ENCODE data around the gene CD69.

GRCh38 chr12:9782547-9783382 is 22.1 kb upstream of the CD69 start:
- TF ChIP-seq EZH2phosphoT487 (IDR thresholded peaks at IDR 0.05; ENCODE audit: insufficient read depth, low read depth) (no peak), EZH2 (IDR thresholded peaks at IDR 0.05; ENCODE audit: insufficient read depth, poor library complexity, severe bottlenecking) (no peak)

Data from GM23248 (cell line).